ENCODE measurements around the gene ZBTB20. TPM values are rescaled to one million over a fixed set of nuclear protein-coding genes. Genes with fewer than 3 reads are reported as not detected.

Gene ZBTB20
- total and polyA plus RNA-seq, 10 of the 15 experiments (the other 5 are each of a cell fraction or from before 2014, with no cell fraction given) = 0.20 to 5.5 (median 2.2) TPM

- TF ChIP-seq CBX5 (IDR thresholded peaks at IDR 0.05; ENCODE audit: low read depth) (no peak), CEBPZ (IDR thresholded peaks at IDR 0.05; ENCODE audit: low read depth, low read length) (no peak), NR2C1 (IDR thresholded peaks at IDR 0.05) (no peak), BRCA1 (IDR thresholded peaks at IDR 0.05; ENCODE audit: low read depth, low read length) (no peak), NFIC (IDR thresholded peaks at IDR 0.05; ENCODE audit: low read depth, low read length) (no peak), SIX5 (IDR thresholded peaks at IDR 0.05; ENCODE audit: low read depth, low read length, severe bottlenecking) (no peak), RB1 (IDR thresholded peaks at IDR 0.05; ENCODE audit: borderline replicate concordance) (no peak), EED (IDR thresholded peaks at IDR 0.05; ENCODE audit: low read depth) (no peak), STAT1 (conservative IDR thresholded peaks at IDR 0.05) (no peak), PRDM15 (CRISPR knock-in tag; IDR thresholded peaks at IDR 0.05) (no peak), MTA2 (IDR thresholded peaks at IDR 0.05; ENCODE audit: low read depth) (no peak)
These were observed 218.0 kb downstream of the ZBTB20 start (continued) for GRCh38 chr3:114928989-114929640.
